Activated T-cell treated with anti-CD3 and anti-CD28 coated beads, Interleukin-2, amount 50 U/mL, for 72 hours (primary cell): ENCODE data around the gene OFD1. TPM values are rescaled to one million over a fixed set of nuclear protein-coding genes. Genes with fewer than 3 reads are reported as not detected.
A peak's percentile ranks its signal among the peaks of the same experiment; 100 is the strongest.

ENCODE experiments used
- ATAC-seq, 2 donors: fragments of 150-1000 bp; cut with Tn5 transposase; replicated peaks in 1 of 2; 2 replicates each; pipeline ENCODE4 v1.10.0; 2021; ENCODE audit warnings: moderate library complexity in 2 of 2, mild to moderate bottlenecking in 1 of 2
- DNase-seq, 2 donors: peaks; one replicate each; pipeline ENCODE4 v3.0.0; 2021 to 2022; ENCODE audit warnings: mixed read lengths in 1 of 2
- H3K27ac Mint-ChIP-seq: one replicate; pipeline ENCODE4 v1.8.0; 2022; ENCODE audit warnings: mild to moderate bottlenecking, moderate library complexity, mixed read lengths
- H3K27me3 Mint-ChIP-seq: one replicate; pipeline ENCODE4 v1.8.0; 2022; ENCODE audit warnings: low read depth, mixed read lengths
- H3K36me3 Mint-ChIP-seq, 2 donors: one replicate each; pipeline ENCODE4 v1.8.0; 2022; ENCODE audit warnings: mixed read lengths in 2 of 2, mild to moderate bottlenecking in 1 of 2; ENCODE audit not compliant: insufficient read depth in 2 of 2
- H3K4me1 Mint-ChIP-seq: one replicate; pipeline ENCODE4 v1.8.0; 2022; ENCODE audit warnings: low read depth, mixed read lengths
- H3K4me3 Mint-ChIP-seq, 2 donors: one replicate each; pipeline ENCODE4 v1.8.0; 2022; ENCODE audit warnings: mild to moderate bottlenecking in 2 of 2, mixed read lengths in 2 of 2, moderate library complexity in 2 of 2
- H3K9me3 Mint-ChIP-seq, 2 donors: one replicate each; pipeline ENCODE4 v1.8.0; 2022; ENCODE audit warnings: mixed read lengths in 2 of 2
- total RNA-seq, 2 donors: library from RNA; stranded (reverse); gene quantifications; one replicate each; pipeline ENCODE4 v1.2.3, GENCODE V29; 2022

OFD1 gene
- total RNA-seq, 2 donors from 2014 or later: 63.7 to 66.7 TPM

DNA sequence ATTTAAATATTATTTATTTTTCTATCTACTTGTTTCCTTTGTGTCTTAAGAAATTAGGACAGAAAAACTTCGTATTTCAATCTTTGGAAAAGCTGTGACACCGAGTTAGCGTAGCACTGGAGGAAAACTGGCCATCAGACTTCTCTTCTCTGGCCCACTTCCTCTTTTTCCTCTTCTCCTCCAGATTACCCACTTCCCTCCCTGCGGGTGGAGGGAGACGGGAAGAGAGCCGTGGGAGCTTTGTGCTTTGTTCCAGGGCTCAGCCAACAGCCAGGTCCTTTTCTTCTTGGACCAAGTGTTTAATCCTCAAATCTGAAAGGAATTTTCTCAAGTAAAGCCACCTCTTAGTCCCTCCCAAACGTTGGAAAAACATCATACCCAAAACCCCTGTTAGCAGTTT, 29.7 kb downstream of the OFD1 start:
- Mint-ChIP-seq H3K4me1 (peaks cover 5% of the 10 kb centered on the region), H3K36me3 (peaks cover 10 to 22% of the 10 kb centered on the region in 2 donors), H3K27me3 (peaks cover 15% of the 10 kb centered on the region), H3K27ac (no peak overlapping the region), H3K9me3 (no peaks in the 10 kb centered on the region), H3K4me3 (no peak overlapping the region)
- ATAC-seq (no peak), DNase-seq (no peak)

DNA sequence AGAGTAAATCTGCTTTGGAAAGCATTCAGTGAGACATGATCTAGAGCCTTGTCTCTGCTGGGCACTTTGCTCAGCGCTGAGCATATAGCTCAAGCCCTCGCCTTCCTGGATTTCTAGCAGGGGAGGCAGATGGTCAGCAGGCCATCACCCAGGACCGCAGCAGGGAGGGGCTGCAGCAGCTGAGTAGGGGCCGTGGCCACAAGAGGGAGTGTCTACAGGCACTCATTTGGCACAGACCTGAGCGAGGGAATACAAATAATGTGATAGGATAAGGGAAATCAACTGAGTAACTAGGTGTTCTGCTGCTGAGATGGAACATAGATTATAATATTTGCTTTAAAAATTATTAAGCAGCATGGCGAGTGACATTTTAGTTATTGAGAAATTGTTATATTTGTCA, 30.2 kb downstream of the OFD1 start:
- Mint-ChIP-seq H3K4me1 (peaks cover 5% of the 10 kb centered on the region), H3K36me3 (peaks cover 10 to 22% of the 10 kb centered on the region in 2 donors), H3K27me3 (peaks cover 15% of the 10 kb centered on the region), H3K27ac (peak overlapping the region; percentile 42), H3K9me3 (no peaks in the 10 kb centered on the region), H3K4me3 (no peak overlapping the region)
- ATAC-seq (no peak), DNase-seq (no peak)

DNA sequence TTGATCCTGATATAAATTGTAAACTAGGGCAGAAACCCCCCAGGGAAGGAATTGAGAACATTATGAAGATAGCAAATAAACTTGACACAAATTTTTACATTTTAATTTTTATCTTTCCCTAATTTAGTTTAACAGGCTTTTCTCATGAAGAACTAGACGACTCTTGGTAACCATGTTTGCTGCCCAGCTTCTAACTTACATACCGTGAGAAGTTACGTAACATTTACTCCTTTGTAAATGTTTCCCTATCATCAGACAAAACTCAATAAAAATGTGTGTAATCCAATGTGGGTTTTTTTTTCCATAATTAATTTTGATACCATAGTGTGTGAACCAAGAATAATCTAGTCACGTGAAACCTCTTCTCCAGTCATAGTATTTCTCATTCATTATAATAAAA, 34.4 kb downstream of the OFD1 start:
- Mint-ChIP-seq H3K4me1 (no peaks in the 10 kb centered on the region), H3K4me3 (no peak overlapping the region), H3K27ac (no peak overlapping the region), H3K36me3 (peaks cover 12 to 31% of the 10 kb centered on the region in 2 donors), H3K9me3 (no peaks in the 10 kb centered on the region), H3K27me3 (peaks cover 15% of the 10 kb centered on the region)
- DNase-seq: no peak
- ATAC-seq: no peak

DNA sequence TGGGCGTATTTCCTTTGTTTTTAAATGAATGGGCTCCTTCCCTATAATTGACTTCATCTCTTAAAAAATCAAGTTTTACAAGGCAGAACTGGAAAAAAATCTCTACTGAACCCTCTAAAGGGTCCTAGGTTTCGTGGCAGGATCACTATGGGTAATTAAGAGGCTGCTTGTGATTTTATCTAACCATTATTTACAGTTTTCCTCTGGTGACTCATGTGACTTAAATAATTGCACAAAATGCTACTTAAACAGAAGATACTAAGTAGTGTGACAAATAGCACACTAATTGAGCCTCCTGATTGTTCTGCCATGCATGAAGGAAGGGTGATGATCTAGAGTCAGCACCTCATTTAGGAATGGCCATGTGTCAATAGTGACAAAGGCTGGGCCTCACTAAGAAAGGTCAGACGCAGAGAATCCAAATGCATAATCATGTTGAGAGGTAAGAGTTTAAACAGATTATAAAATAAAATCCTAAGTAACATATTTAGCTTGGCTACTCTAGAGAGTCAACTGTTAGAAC, 35.5 kb downstream of the OFD1 start:
- Mint-ChIP-seq H3K36me3 (peaks cover 12 to 31% of the 10 kb centered on the region in 2 donors), H3K4me3 (no peak overlapping the region), H3K9me3 (no peaks in the 10 kb centered on the region), H3K4me1 (no peaks in the 10 kb centered on the region), H3K27me3 (peaks cover 15% of the 10 kb centered on the region), H3K27ac (no peak overlapping the region)
- ATAC-seq: no peak
- DNase-seq: no peak

DNA sequence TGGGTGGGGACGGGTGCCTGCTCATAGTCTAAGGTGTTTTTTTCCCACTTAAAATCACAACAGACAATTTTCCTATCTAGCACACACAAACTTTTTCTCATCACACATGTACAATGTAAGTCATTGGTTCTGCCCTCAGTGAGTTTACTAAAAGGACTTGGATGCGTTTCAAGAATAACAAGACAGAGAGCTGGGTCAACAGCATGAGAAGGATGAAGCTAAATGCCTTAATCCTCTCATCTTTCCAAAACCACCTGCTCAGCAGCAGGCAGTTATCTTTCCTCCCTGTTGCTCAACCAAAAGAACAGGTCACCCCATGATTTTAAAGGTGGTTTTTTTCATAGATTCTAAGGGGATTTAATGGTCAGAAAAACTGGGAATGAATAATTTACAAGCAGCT, 40.1 kb downstream of the OFD1 start:
- H3K4me3 Mint-ChIP-seq: no peak overlapping the region
- H3K4me1 Mint-ChIP-seq: no peaks in the 10 kb centered on the region
- peaks cover 6% of the 10 kb centered on the region for H3K27me3 Mint-ChIP-seq
- no peak for DNase-seq
- no peak for ATAC-seq
- no peak overlapping the region for H3K27ac Mint-ChIP-seq
- peaks cover 4 to 11% of the 10 kb centered on the region in 2 donors for H3K36me3 Mint-ChIP-seq
- no peaks in the 10 kb centered on the region for H3K9me3 Mint-ChIP-seq

DNA sequence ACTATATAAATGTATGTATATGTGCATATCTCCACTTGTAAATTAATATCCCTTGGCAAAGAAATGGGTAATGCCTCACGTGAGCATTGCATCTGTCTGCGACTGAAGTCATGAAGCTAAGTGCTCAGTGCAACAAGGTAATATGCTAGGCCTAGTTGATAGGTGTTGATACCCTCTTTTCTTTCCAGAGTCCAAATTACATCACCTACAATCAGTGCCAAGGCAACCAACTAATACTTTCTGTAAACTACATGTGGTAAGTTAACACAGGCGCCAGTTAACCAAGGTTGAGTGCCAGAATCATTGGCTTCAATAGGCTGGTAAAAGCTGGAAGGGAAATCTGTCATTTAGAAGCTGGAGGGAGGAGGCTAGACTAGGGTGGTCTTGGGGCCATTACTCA, 41.3 kb downstream of the OFD1 start:
- Mint-ChIP-seq H3K27ac (no peak overlapping the region), H3K36me3 (peaks cover 4 to 7% of the 10 kb centered on the region in 2 donors), H3K27me3 (peaks cover 6% of the 10 kb centered on the region), H3K9me3 (no peaks in the 10 kb centered on the region), H3K4me3 (no peak overlapping the region), H3K4me1 (no peaks in the 10 kb centered on the region)
- ATAC-seq (no peak), DNase-seq (no peak)

DNA sequence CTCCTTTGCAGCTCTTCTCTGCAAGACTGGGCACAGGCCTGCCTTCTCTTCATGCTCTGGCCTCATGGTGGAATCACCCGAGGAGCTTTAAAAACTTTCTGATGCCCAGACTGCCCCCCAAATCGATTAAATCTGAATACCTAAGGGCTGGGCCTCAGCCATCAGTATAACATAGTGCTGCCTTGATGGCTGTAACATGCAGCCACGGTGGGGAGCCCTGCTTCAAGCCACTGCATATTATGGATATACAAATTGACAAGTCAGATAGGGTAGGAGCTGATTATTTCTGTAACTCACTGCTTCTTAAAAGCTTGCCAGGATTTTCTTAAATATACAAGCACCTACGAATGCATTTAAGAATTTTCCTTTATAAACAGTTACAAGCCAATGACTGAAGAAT, 41.8 kb downstream of the OFD1 start:
- H3K4me1 Mint-ChIP-seq: no peaks in the 10 kb centered on the region
- DNase-seq (no peak), ATAC-seq (no peak)
- no peak overlapping the region for H3K4me3 Mint-ChIP-seq
- H3K27ac Mint-ChIP-seq: no peak overlapping the region
- H3K9me3 Mint-ChIP-seq: no peaks in the 10 kb centered on the region
- peaks cover 4 to 7% of the 10 kb centered on the region in 2 donors for H3K36me3 Mint-ChIP-seq
- peaks cover 6% of the 10 kb centered on the region for H3K27me3 Mint-ChIP-seq

DNA sequence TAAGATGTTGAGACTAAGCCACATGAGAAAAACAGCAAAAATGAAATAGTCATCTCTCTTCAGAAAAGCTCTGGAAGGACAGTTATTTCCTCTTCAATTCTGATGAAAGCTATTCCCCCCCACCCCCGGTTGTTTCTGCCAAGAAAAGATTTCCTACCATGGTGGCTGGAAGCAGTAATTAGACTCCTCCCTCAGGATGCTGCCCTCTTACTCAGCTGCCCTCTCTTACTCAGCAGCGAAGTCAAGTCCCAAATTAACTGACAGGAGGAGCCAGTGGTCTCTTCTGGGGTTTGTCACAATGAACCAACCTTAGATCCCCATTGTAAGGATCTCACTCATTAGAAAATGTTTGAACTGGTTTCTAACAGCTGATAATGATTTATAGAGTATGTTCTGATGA, 44.4 kb downstream of the OFD1 start:
- no peak for DNase-seq
- no peak overlapping the region for H3K4me3 Mint-ChIP-seq

DNA sequence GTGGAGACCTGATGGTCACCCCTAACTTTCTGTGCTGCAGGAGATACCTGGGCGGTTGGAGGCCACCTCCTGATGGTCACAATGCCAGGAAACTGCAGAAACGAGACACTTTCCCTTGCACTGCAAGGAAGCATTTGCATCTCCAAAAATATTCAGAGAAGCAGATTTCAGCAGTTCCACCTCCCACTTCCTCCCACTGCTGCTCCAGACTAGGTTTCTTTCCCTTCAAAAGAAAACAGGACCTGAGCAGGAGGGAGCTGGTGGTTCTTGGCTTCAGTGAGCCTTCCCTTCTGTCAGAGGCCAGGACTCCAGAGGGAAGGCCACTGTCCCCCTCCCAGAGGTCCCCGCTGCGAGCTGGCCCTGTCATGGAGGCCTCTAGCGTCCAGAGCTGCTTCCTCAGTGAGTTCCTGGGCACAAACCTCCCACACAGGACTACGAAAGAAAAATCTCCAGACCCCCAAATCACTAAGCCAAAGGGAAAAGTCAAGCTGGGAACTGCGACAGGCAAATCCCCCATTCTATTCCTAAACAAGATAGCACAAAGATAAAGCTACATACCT, 46.4 kb downstream of the OFD1 start:
- no peak overlapping the region for H3K4me3 Mint-ChIP-seq

More for the DNA sequence above, 44.4 kb downstream of the OFD1 start:
- Mint-ChIP-seq H3K27ac (peak overlapping the region; percentile 77), H3K27me3 (peaks cover 12% of the 10 kb centered on the region), H3K9me3 (no peaks in the 10 kb centered on the region), H3K4me1 (no peaks in the 10 kb centered on the region), H3K36me3 (no peaks in the 10 kb centered on the region)
- ATAC-seq: peak in 1 of 2 donors; percentile 44

DNA sequence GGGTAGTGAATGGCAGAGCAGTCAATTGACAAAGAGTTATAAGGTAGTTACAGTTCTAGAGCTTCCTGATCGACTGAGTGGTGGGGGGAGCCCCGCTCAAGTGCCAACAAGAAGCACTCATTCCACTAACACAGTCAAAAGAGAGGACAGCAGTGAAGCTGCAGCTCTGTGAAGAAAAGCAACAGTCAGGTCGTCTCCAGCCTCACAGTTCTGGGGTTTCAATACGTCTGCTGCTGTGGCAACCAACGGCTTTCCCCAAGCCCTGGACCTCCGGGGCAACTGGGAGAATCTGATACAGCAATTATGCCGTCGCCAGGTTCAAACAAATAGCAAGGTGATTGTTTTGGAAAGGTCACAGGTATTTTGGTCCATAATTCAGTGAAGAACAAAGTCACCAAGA, 51.5 kb downstream of the OFD1 start:
- Mint-ChIP-seq H3K27ac (no peak overlapping the region), H3K27me3 (peaks cover 18% of the 10 kb centered on the region), H3K4me1 (no peaks in the 10 kb centered on the region), H3K9me3 (no peaks in the 10 kb centered on the region), H3K36me3 (no peaks in the 10 kb centered on the region), H3K4me3 (no peak overlapping the region)
- DNase-seq (no peak), ATAC-seq (no peak)

More for the DNA sequence above, 46.4 kb downstream of the OFD1 start:
- DNase-seq (no peak), ATAC-seq (no peak)
- H3K4me1 Mint-ChIP-seq: no peaks in the 10 kb centered on the region
- peaks cover 12% of the 10 kb centered on the region for H3K27me3 Mint-ChIP-seq
- no peaks in the 10 kb centered on the region for H3K36me3 Mint-ChIP-seq
- no peak overlapping the region for H3K27ac Mint-ChIP-seq
- H3K9me3 Mint-ChIP-seq: no peaks in the 10 kb centered on the region

DNA sequence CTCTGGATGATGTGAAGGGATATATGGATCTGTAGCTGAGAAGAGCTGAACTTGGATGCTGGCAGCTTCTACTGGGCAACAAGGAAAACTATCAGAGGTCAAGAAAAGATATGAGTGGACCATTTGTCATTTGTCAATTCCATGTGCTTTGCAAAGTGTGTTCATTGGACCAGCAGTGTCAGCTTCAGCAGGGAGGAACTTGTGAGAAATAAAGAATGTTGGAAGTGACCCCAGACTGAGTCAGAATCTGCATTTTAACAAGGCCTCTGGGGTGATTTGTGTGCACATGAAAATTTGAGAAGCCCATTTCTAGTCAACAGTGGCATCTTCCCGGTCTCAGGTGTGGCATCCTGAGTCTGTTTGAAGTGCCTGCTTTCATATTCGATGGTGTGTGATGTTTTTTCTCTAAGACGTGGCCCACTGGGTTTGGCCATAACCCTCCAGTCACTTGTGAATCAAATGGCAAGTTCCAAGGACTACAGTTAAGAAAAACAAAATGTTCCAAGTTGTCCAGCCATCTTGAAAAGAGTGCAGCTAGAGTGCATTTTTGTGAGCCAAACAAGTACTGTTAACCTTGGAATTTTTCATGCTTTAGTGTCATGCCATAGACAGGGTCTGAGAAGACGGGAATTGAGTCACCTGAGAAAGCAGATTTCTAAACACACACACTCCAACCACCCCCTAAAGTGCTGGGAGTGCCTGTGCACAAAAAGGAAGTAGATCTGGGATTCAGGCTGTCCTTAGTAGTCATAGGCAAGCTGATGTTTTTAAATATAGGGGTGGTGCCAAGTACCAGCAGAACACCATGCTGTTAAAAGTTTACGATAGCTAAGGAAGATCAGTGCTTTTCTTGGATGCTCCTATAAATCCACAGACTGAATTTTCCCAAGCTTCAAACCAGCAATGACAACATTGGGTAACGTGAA, 55.9 kb downstream of the OFD1 start:
- Mint-ChIP-seq H3K36me3 (no peaks in the 10 kb centered on the region), H3K9me3 (no peaks in the 10 kb centered on the region), H3K4me1 (no peaks in the 10 kb centered on the region), H3K4me3 (no peak overlapping the region), H3K27me3 (peaks cover 32% of the 10 kb centered on the region), H3K27ac (no peak overlapping the region)
- ATAC-seq (no peak), DNase-seq (no peak)

DNA sequence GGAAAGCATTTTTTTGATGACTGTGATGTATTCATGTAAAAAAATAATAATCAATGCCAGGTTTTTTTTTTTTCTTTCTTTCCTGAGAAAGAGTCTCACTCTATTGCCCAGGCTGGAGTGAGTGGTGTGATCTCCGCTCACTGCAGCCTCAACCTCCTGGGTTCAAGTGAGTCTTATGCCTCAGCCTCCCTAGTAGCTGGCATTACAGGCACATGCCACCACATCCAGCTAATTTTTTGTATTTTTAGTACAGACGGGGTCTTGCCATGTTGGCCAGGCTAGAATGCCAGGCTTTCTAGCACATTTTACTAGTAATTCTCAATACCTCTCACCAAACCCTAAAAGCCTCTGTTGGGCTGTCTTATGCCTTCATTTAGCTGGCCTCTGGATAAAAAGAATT, 56.6 kb downstream of the OFD1 start:
- Mint-ChIP-seq H3K27me3 (peaks cover 32% of the 10 kb centered on the region), H3K4me1 (no peaks in the 10 kb centered on the region), H3K9me3 (no peaks in the 10 kb centered on the region), H3K4me3 (no peak overlapping the region), H3K36me3 (no peaks in the 10 kb centered on the region), H3K27ac (no peak overlapping the region)
- ATAC-seq (no peak), DNase-seq (no peak)

DNA sequence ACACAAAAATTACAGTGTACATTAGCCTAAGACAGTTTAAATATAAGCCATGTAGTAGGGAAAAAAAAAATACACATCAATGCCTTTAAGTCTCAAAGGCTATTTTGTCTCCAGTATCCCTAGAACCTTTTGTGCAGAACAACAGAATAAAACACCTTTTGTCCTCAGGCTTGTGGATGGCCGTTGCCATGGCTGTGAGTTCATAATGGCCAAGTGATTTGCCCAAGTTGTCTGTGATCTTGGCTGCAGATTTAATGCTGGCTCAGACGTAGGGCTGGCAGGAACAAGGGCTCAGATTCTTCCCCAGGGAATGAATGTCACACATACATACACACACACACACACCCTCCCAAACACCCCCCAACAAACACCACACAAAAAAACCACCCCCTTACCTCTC, 57.0 kb downstream of the OFD1 start:
- Mint-ChIP-seq H3K27ac (no peak overlapping the region), H3K4me1 (no peaks in the 10 kb centered on the region), H3K4me3 (no peak overlapping the region), H3K36me3 (no peaks in the 10 kb centered on the region), H3K9me3 (no peaks in the 10 kb centered on the region), H3K27me3 (peaks cover 32% of the 10 kb centered on the region)
- DNase-seq (no peak), ATAC-seq (no peak)
